ENCODE results near the gene IRF1.

Gene IRF1

GRCh38 chr5:132497488-132497997 lies 7.0 kb upstream of the IRF1 start:
- TF ChIP-seq, protein P1, sequence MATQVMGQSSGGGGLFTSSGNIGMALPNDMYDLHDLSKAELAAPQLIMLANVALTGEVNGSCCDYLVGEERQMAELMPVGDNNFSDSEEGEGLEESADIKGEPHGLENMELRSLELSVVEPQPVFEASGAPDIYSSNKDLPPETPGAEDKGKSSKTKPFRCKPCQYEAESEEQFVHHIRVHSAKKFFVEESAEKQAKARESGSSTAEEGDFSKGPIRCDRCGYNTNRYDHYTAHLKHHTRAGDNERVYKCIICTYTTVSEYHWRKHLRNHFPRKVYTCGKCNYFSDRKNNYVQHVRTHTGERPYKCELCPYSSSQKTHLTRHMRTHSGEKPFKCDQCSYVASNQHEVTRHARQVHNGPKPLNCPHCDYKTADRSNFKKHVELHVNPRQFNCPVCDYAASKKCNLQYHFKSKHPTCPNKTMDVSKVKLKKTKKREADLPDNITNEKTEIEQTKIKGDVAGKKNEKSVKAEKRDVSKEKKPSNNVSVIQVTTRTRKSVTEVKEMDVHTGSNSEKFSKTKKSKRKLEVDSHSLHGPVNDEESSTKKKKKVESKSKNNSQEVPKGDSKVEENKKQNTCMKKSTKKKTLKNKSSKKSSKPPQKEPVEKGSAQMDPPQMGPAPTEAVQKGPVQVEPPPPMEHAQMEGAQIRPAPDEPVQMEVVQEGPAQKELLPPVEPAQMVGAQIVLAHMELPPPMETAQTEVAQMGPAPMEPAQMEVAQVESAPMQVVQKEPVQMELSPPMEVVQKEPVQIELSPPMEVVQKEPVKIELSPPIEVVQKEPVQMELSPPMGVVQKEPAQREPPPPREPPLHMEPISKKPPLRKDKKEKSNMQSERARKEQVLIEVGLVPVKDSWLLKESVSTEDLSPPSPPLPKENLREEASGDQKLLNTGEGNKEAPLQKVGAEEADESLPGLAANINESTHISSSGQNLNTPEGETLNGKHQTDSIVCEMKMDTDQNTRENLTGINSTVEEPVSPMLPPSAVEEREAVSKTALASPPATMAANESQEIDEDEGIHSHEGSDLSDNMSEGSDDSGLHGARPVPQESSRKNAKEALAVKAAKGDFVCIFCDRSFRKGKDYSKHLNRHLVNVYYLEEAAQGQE (IDR thresholded peaks at IDR 0.05; ENCODE audit: low read depth), result no peak
- peak; percentile 5; the same call in 1 of the 2 replicates for TF ChIP-seq RAD21 (IDR thresholded peaks at IDR 0.05; ENCODE audit: low read depth)
- peak; percentile 92 for TF ChIP-seq TCF12 (IDR thresholded peaks at IDR 0.05; ENCODE audit: low read depth)
- no peak for TF ChIP-seq EGR1 (IDR thresholded peaks at IDR 0.05)
- TF ChIP-seq CREB1 (IDR thresholded peaks at IDR 0.05; ENCODE audit: low read depth), result no peak
- peak; percentile 89 for TF ChIP-seq NFIC (IDR thresholded peaks at IDR 0.05)
- TF ChIP-seq FOXM1 (IDR thresholded peaks at IDR 0.05; ENCODE audit: borderline replicate concordance, low read depth), result peak; percentile 29; the same call in 1 of the 2 replicates
- TF ChIP-seq, protein P2, sequence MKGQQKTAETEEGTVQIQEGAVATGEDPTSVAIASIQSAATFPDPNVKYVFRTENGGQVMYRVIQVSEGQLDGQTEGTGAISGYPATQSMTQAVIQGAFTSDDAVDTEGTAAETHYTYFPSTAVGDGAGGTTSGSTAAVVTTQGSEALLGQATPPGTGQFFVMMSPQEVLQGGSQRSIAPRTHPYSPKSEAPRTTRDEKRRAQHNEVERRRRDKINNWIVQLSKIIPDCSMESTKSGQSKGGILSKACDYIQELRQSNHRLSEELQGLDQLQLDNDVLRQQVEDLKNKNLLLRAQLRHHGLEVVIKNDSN (IDR thresholded peaks at IDR 0.05), result no peak
- peak; percentile 92; the same call in 1 of the 2 replicates for TF ChIP-seq ZBTB7A (IDR thresholded peaks at IDR 0.05; ENCODE audit: low read depth)
- TF ChIP-seq CEBPB (IDR thresholded peaks at IDR 0.05), result no peak
- TF ChIP-seq YY1 (IDR thresholded peaks at IDR 0.05; ENCODE audit: low read depth), result peak; percentile 35; the same call in 1 of the 2 replicates
- TF ChIP-seq TEAD4 (IDR thresholded peaks at IDR 0.05), result peak; percentile 97
- peak; percentile 52; the same call in 1 of the 2 replicates for TF ChIP-seq MAX (IDR thresholded peaks at IDR 0.05)
- TF ChIP-seq TAF1 (IDR thresholded peaks at IDR 0.05; ENCODE audit: low read depth), result no peak
- peak; percentile 87; the same call in 1 of the 2 replicates for TF ChIP-seq EP300 (IDR thresholded peaks at IDR 0.05; ENCODE audit: borderline replicate concordance)

DNA sequence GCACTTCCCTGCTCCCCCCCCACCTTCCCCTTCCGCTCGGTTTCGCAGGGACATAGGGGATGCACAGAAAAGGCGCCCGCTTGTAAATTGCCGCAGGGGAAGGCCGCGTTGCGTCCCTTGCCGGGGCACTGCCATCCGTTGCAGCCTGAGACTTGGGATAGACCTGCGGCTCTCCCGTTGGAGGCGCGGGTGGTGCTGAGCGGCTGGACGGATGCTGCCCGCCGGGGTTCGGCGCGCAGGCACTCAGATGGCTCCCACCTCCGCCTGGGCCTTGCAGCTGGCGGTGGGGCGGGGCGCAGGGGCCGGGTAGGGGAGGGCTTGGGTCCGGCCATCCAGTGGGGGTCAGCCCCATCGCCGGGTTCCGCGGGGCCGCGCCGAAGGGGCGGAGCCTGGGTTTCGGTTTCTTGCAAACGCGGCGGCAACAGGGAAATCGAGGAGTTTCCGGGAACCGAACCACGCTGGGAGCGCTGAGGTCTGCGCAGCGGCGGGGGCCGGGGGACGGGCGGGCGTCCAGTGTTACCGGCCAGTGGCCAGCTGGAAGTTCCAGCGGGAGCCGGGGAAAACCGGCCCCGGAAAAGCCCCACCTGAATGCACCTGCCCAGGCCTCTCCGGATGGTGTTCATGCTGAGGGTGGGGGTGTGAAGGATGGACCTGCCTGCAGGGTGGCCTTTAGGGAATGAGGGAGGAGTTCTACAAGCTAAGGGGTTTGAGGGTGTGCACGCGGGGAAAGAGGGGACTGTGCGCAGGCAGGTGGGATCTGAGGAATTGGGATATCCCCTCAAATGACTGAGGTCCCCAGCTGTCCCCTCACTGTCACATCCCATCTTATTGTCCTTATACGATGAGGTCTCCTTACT lies 6.3 kb upstream of the IRF1 start:
- TF ChIP-seq MAX (IDR thresholded peaks at IDR 0.05) (peak; percentile 40), RAD21 (IDR thresholded peaks at IDR 0.05; ENCODE audit: low read depth) (no peak), EGR1 (IDR thresholded peaks at IDR 0.05) (0 out of 2 replicates have a peak, but pooled peaks have one; percentile 14), CEBPB (IDR thresholded peaks at IDR 0.05) (no peak), TAF1 (IDR thresholded peaks at IDR 0.05; ENCODE audit: low read depth) (peak; percentile 53), EP300 (IDR thresholded peaks at IDR 0.05; ENCODE audit: borderline replicate concordance) (no peak), YY1 (IDR thresholded peaks at IDR 0.05; ENCODE audit: low read depth) (0 out of 2 replicates have a peak, but pooled peaks have one; percentile 8), FOXM1 (IDR thresholded peaks at IDR 0.05; ENCODE audit: borderline replicate concordance, low read depth) (no peak), CREB1 (IDR thresholded peaks at IDR 0.05; ENCODE audit: low read depth) (no peak), TEAD4 (IDR thresholded peaks at IDR 0.05) (no peak; the same call in 1 of the 2 replicates), NFIC (IDR thresholded peaks at IDR 0.05) (no peak), TCF12 (IDR thresholded peaks at IDR 0.05; ENCODE audit: low read depth) (peak; percentile 9; the same call in 1 of the 2 replicates), ZBTB7A (IDR thresholded peaks at IDR 0.05; ENCODE audit: low read depth) (no peak)
- TF ChIP-seq, protein P1 (IDR thresholded peaks at IDR 0.05; ENCODE audit: low read depth), result 0 out of 2 replicates have a peak, but pooled peaks have one; percentile 10
- TF ChIP-seq, protein P2 (IDR thresholded peaks at IDR 0.05), result no peak

GRCh38 chr5:132496191-132496630 lies 5.6 kb upstream of the IRF1 start:
- TF ChIP-seq NFIC (IDR thresholded peaks at IDR 0.05), result peak; percentile 46
- TF ChIP-seq EP300 (IDR thresholded peaks at IDR 0.05; ENCODE audit: borderline replicate concordance), result peak; percentile 47; the same call in 1 of the 2 replicates
- no peak for TF ChIP-seq TAF1 (IDR thresholded peaks at IDR 0.05; ENCODE audit: low read depth)
- no peak for TF ChIP-seq FOXM1 (IDR thresholded peaks at IDR 0.05; ENCODE audit: borderline replicate concordance, low read depth)
- TF ChIP-seq, protein P1 (IDR thresholded peaks at IDR 0.05; ENCODE audit: low read depth), result no peak
- TF ChIP-seq TEAD4 (IDR thresholded peaks at IDR 0.05), result peak; percentile 66; the same call in 1 of the 2 replicates
